RWPE2 (cell line): ENCODE measurements around the gene ZFR.

ENCODE experiments used
- ATAC-seq: fragments of 200-7000 bp; cut with Tn5 transposase; 3 replicates; pipeline ENCODE4 v1.9.1; 2021; ENCODE audit warnings: low read depth
- DNase-seq: peaks from one replicate; pipeline ENCODE4 v3.0.0-alpha.2; 2020; ENCODE audit warnings: low spot score
- H3K27ac ChIP-seq: fragments of 450-650 bp; 2 replicates; pipeline ENCODE4 v1.5.1; 2017; ENCODE audit warnings: mild to moderate bottlenecking; ENCODE audit not compliant: poor library complexity, severe bottlenecking
- H3K27me3 ChIP-seq: fragments of 250-450 bp; sonication (Bioruptor Pico); 2 replicates; pipeline ENCODE4 v1.5.1; 2021; ENCODE audit warnings: mild to moderate bottlenecking, moderate library complexity; ENCODE audit not compliant: insufficient read depth, poor library complexity, severe bottlenecking
- H3K36me3 ChIP-seq: fragments of 250-450 bp; sonication (Bioruptor Pico); 2 replicates; pipeline ENCODE4 v1.5.1; 2020; ENCODE audit warnings: low read depth, mild to moderate bottlenecking, moderate library complexity
- H3K4me1 ChIP-seq: fragments of 250-450 bp; sonication (Bioruptor Pico); 2 replicates; pipeline ENCODE4 v1.5.1; 2021; ENCODE audit warnings: mild to moderate bottlenecking, moderate library complexity; ENCODE audit not compliant: insufficient read depth, poor library complexity, severe bottlenecking
- H3K4me3 ChIP-seq: fragments of 250-450 bp; sonication (Bioruptor Pico); 2 replicates; pipeline ENCODE4 v1.5.1; 2021; ENCODE audit warnings: mild to moderate bottlenecking, moderate library complexity; ENCODE audit not compliant: severe bottlenecking
- H3K9me3 ChIP-seq: fragments of 250-450 bp; sonication (Bioruptor Pico); 2 replicates; pipeline ENCODE4 v1.5.1; 2021; ENCODE audit warnings: mild to moderate bottlenecking, moderate library complexity; ENCODE audit not compliant: severe bottlenecking
- TF ChIP-seq, protein P1 (sequence below): fragments of 450-650 bp; IDR thresholded peaks from one replicate; pipeline ENCODE4 v1.5.1; 2017; ENCODE audit warnings: mild to moderate bottlenecking, moderate library complexity; ENCODE audit not compliant: poor library complexity, severe bottlenecking

The ZFR gene

DNA sequence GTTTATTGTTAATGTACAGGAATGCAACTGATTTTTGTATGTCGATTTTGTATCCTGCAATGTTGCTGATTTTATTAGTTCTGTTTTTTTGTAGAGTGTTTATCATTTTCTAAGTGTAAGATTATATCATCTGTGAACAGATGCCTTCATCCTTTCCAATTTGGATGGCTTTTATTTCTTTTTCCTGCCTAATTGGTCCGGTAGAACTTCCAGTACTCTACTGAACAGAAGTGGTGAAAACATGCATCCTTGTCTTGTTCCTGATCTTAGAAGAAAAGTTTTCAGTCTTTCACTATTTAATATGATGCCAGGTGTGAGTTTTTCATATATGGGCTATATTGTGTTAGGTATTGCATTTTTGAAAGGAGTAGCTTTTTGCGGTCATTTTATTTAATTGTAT lies 42.5 kb upstream of the ZFR start:
- ATAC-seq: no peak
- Histone ChIP-seq H3K4me1 (no peaks in the 10 kb centered on the region), H3K9me3 (no peaks in the 10 kb centered on the region), H3K27ac (no peak overlapping the region), H3K36me3 (no peaks in the 10 kb centered on the region), H3K4me3 (no peak overlapping the region), H3K27me3 (no peaks in the 10 kb centered on the region)
- DNase-seq: no peak
- TF ChIP-seq, protein P1, sequence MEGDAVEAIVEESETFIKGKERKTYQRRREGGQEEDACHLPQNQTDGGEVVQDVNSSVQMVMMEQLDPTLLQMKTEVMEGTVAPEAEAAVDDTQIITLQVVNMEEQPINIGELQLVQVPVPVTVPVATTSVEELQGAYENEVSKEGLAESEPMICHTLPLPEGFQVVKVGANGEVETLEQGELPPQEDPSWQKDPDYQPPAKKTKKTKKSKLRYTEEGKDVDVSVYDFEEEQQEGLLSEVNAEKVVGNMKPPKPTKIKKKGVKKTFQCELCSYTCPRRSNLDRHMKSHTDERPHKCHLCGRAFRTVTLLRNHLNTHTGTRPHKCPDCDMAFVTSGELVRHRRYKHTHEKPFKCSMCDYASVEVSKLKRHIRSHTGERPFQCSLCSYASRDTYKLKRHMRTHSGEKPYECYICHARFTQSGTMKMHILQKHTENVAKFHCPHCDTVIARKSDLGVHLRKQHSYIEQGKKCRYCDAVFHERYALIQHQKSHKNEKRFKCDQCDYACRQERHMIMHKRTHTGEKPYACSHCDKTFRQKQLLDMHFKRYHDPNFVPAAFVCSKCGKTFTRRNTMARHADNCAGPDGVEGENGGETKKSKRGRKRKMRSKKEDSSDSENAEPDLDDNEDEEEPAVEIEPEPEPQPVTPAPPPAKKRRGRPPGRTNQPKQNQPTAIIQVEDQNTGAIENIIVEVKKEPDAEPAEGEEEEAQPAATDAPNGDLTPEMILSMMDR: no peak

DNA sequence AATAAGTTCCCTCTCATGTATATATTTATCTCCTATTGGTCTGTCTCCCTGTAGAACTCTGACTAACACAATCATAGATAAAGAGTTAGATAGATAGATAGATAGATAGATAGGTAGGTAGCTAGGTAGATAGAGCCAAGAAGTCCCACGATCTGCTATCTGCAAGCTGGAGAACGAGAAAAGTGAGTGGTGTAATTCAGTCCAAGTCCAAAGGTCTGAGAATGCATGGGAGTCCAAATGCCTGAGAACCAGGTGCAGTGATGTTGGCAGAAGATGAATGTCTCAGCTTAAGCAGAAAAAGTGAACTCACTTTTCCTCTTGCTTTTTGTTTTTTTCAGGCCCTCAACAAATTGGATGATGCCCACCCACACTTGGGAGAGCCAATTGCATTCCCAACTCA lies 37.7 kb upstream of the ZFR start:
- Histone ChIP-seq H3K4me3 (no peak overlapping the region), H3K27ac (no peak overlapping the region), H3K9me3 (no peaks in the 10 kb centered on the region), H3K27me3 (no peaks in the 10 kb centered on the region), H3K36me3 (no peaks in the 10 kb centered on the region), H3K4me1 (no peaks in the 10 kb centered on the region)
- DNase-seq: no peak
- TF ChIP-seq, protein P1: no peak
- no peak for ATAC-seq

DNA sequence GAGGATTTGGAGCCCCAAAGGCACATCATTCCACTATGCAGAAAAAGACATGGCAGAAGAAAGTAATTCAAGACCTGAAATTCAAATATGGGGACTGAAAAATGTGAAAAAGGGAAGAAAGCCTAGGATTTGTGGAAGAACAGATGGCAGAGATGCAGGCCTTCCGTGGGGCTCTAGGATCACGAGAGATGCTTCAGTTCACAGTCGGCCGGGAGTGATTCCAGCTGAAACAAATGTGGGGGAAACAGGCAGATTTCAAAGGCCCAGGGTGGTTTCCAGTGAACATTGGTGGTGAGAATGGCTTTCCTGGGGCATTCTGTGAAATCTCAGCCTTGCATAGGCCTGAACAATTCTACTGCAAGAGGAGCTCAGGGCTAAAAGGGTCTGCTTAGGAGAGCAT lies 34.6 kb upstream of the ZFR start:
- H3K4me3 ChIP-seq: no peak overlapping the region
- no peak for ATAC-seq
- TF ChIP-seq, protein P1: no peak
- no peak for DNase-seq
- H3K4me1 ChIP-seq: no peaks in the 10 kb centered on the region
- H3K9me3 ChIP-seq: no peaks in the 10 kb centered on the region
- no peaks in the 10 kb centered on the region for H3K36me3 ChIP-seq
- no peaks in the 10 kb centered on the region for H3K27me3 ChIP-seq
- H3K27ac ChIP-seq: no peak overlapping the region

DNA sequence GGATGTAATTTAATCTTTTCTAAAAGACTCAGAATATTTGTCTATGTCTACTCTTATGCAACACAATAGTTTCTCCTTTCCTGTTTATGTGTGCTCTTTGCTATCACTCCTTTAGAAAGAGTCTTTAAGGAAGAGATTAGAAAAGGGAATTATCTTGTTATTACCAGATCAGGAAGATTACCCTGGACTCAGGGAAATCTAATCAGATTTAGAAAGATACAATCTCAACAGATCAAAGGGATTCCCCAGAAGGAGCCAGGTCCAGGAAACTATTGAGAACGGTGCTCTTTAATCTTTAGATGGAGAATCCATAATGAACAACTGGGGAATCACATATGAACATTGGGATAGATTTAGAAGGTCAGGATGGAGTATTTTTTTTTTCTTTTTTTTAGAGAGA lies 32.4 kb upstream of the ZFR start:
- TF ChIP-seq, protein P1: no peak
- H3K27me3 ChIP-seq: no peaks in the 10 kb centered on the region
- no peak for ATAC-seq
- no peak overlapping the region for H3K27ac ChIP-seq
- H3K4me3 ChIP-seq: no peak overlapping the region
- no peaks in the 10 kb centered on the region for H3K4me1 ChIP-seq
- no peaks in the 10 kb centered on the region for H3K9me3 ChIP-seq
- H3K36me3 ChIP-seq: no peaks in the 10 kb centered on the region
- no peak for DNase-seq

DNA sequence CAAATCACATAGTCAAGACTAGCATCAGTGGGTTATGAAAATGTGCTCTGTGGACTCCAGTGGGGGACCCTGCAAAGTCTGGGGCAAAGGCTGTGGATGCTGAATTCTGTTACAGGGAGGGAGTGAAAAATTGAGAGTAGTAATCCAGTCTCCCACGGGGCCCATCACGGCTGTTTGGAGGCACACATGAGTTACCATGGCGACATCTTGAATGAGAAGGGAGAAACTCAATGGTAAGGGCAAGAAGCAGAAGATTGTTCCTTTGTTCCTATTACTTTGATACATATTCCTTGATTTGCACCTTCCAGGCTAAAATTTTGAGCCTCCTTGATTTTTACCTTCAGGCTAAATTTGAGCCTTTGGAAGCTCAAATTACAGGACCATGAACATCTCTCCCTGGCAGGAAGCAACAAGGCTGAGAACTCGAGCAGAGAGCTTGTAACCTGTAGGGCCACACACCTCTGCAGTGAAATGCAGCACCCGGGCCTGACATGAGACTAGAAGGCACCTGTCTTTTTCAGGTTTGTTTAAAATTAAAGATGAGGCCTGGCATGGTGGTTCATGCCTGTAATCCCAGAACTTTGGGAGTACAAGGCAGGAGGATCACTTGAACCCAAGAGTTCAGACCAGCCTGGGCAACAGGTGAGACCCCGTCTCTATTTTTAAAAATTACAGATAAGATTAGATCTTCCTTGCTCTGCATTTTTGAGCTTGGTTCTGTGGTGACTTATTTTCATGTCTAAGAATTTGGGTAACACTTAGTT lies 31.0 kb upstream of the ZFR start:
- no peaks in the 10 kb centered on the region for H3K9me3 ChIP-seq
- H3K4me3 ChIP-seq: no peak overlapping the region
- H3K36me3 ChIP-seq: no peaks in the 10 kb centered on the region
- TF ChIP-seq, protein P1: no peak
- no peaks in the 10 kb centered on the region for H3K27me3 ChIP-seq
- DNase-seq (no peak), ATAC-seq (no peak)
- H3K4me1 ChIP-seq: no peaks in the 10 kb centered on the region
- no peak overlapping the region for H3K27ac ChIP-seq
